ENCODE measurements around the gene IGBP1.

- TF ChIP-seq POLR2AphosphoS5 (IDR thresholded peaks at IDR 0.05; ENCODE audit: insufficient read depth in 1 of 2, low read depth in 1 of 2) = no peak
- TF ChIP-seq POLR2A (IDR thresholded peaks at IDR 0.05) = no peak
- TF ChIP-seq, protein P1, sequence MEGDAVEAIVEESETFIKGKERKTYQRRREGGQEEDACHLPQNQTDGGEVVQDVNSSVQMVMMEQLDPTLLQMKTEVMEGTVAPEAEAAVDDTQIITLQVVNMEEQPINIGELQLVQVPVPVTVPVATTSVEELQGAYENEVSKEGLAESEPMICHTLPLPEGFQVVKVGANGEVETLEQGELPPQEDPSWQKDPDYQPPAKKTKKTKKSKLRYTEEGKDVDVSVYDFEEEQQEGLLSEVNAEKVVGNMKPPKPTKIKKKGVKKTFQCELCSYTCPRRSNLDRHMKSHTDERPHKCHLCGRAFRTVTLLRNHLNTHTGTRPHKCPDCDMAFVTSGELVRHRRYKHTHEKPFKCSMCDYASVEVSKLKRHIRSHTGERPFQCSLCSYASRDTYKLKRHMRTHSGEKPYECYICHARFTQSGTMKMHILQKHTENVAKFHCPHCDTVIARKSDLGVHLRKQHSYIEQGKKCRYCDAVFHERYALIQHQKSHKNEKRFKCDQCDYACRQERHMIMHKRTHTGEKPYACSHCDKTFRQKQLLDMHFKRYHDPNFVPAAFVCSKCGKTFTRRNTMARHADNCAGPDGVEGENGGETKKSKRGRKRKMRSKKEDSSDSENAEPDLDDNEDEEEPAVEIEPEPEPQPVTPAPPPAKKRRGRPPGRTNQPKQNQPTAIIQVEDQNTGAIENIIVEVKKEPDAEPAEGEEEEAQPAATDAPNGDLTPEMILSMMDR (IDR thresholded peaks at IDR 0.05) = no peak
Measured at GRCh38 chrX:70089604-70090297, 43.5 kb upstream of the IGBP1 start.

Data from vagina (tissue), 2 donors.